ENCODE data around the gene LGALS3BP.

The LGALS3BP gene

DNA sequence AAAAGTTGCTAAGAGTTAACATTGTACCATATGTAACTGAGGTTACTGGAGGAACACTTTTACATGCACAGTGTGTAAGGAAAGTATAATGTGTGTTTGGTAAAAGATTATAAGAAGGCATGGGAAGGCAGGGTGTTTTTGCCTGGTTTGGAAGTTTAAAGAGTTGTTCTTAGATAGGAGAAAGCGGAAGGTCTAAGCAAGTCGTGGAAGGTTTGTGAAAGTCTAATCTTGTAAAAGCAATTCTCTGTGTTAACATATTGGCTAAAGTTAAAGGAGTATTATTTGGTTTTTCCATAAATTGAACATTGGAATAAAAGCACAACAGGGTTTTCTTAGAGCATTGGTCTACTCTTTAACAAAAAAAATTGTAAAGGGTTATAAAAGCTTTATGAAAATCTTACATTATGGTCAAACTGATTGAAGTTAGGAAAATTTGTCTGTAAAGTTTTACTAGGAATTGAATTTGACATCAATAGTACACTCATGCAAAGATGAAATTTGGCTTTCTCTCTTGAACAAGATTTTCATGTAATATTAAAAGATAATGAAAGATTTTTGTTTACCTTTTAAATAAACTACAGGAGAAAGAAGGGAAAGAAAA lies 34.5 kb upstream of the LGALS3BP start:
- no peak for DNase-seq

DNA sequence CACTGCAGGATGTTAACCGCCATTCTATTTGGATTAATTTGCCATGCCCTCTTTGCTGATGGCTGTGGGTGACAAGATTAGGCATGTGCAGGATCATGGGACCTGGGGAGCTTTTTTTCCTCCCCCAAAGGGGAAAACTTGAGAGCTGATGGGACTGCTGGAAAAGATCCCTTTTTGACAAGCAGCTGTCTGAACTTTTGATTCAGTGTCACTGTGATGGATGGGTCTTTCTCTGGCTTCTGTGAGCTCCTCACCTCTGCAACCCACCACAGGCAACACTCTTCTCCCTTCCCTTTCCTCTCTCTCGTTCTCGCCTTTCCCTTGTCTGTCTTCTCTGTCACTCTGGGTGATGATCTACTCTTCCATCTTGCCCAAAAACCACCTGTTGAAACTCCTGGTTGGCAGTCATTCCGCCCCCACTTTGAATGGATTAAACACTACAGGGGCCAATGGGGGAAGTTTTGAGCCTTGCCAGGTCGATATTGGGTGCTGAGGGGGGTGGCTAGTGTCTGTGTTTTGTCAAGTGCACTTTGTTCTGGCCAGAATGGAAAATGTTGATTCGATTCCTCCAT lies 32.9 kb upstream of the LGALS3BP start:
- DNase-seq, result no peak

DNA sequence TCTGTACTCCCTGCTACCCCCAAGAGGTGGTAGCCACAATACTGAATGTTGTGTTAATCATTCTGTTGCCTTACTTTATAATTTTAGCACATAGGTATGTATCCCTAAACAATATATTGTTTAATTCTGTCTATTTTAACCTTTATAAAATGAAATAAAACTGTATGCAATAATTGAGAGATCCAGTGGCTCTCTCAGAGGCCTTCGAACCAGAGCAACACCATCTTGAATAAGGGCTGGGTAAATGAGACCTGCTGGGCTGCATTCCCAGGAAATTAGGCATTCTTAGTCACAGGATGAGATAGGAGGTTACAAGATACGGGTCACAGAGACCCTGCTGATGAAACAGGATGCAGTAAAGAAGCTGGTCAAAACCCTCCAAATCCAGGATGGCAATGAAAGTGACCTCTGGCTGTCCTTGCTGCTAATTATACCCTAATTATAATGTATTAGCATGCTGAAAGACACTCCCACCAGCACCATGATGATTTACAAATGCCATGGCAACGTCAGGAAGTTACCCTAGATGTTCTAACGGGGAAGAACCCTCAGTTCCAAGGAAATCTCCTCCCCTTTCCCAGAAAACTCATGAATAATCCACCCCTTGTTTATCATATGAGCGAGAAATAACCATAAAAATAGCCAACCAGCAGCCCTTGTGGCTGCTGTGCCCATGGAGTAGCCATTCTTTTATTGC lies 31.9 kb upstream of the LGALS3BP start:
- DNase-seq, result no peak

- no peak for DNase-seq
Measured at GRCh38 chr17:79010304-79010646, 30.6 kb upstream of the LGALS3BP start.

DNA sequence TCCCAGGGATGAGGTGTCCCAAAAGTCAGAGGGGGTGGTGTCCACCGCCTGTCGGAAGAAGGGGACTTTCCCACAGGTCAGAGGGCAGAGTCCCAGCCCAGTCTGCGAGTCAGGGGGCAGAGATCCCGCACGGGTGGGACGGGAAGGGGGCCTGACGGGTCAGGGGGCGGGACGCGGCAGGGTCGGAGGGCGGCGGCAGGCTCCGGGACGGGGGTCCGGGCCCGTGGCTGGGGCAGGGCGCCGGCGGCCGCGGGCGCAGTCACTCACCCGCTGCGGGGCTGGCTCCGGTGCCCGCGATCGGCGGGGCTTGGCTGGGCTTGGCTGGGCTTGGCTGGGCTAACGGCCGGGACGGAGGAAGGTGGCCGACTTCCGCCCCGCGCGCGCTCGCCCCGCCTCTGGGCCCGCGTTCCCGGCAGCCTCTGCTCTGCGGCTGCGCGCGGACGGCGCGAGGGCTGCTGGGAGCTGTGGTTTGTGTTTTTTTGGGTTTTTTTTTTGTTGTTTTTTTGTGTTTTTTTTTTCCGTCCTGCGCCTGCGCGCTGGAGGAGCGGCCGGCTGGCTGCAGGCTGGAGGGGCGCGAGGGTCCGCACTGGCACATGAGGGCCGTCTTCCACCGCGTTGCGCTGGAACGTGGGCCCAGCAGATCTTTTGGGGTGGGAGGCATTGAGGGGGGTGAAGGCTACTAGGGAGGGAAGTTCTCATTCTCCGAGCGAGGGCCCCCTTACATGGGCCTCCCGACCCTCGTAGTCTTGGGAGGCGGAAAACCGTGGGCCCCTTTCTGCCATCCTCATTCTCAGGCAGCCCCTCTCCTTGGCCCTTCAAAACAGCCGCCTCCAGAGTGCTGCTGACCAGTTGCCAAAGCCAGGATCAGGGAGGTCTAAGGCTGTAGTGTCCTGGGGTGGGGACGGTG lies 29.9 kb upstream of the LGALS3BP start, which contains the start of gene CANT1:
Gene CANT1, minus strand, starts transcription at position 368 of the 907 bp plus-strand sequence. CDS start 12,142 bp downstream, outside the sequence.
- DNase-seq, result peak; percentile 75

DNA sequence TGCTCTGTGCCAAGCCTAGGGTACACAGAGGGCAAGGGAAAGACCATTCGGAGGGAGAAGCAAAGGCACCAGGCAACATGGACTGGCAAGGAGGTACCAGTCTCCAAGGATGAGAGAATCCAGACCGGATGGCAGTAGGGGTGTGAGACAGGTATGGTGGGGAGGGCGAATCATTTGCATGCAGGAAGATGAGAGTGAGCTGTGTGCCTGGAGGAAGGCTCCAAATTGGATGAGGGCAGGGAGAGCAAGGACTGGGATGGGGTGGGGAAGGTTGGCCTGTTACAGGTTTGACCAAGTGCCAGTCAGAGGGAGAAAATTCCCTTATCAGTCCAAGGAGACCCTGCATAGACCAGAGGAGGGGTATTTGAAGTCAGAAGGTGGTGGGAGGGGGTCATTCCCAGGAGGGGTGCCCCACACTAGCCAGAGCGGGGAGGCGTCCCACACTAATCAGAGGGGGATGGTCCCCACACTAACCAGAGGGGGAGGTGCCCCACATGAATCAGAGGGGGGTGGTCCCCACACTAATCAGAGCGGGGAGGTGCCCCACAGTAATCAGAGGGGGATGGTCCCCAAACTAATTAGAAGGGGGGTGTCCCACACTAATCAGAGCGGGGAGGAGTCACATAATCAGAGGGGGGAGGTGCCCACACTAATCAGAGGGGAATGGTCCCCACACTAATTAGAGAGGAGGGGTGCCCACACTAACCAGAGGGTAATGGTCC lies 29.1 kb upstream of the LGALS3BP start:
- DNase-seq, result no peak

DNA sequence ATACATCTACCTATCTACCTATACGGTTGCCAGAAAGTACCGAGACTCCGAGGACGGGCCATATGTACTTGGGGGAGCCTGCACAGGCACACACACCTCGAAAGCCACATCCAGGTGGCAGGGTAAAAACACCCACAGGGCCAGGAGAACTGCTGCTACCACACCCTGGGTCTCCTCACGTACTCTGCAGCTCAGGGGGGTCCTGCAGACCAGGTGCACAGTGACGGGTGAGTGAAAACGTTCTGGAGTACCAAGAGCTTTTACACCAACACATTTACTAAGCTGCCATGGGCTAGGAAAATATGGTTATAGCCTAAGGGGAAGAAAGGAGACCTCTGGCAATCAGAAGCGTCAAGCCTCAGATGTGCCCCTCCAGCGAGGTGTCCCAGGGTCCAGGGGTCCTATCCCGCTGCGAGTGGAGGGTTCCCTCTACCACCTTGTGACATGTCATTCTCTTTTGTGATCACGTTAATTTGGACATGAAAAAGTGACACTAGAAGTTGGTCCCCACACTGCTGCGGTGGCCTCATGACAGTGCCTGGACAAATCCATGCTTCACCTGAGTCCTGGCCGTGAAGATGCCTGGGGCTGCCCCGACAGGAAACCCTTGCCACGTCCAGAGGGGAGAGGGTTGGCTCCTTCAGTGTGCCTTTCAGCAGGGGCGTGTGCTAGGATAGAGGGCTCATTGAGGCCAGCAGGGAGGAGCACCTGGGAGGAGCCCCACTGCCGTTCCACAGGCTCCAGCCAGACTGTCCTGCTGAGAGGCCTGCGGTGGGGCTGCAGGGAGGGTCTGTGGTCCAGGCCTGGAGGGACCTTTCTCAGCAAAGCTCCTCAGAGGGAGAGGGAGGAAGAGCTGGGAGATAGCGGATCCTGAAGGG lies 28.0 kb upstream of the LGALS3BP start:
- DNase-seq, result no peak

DNA sequence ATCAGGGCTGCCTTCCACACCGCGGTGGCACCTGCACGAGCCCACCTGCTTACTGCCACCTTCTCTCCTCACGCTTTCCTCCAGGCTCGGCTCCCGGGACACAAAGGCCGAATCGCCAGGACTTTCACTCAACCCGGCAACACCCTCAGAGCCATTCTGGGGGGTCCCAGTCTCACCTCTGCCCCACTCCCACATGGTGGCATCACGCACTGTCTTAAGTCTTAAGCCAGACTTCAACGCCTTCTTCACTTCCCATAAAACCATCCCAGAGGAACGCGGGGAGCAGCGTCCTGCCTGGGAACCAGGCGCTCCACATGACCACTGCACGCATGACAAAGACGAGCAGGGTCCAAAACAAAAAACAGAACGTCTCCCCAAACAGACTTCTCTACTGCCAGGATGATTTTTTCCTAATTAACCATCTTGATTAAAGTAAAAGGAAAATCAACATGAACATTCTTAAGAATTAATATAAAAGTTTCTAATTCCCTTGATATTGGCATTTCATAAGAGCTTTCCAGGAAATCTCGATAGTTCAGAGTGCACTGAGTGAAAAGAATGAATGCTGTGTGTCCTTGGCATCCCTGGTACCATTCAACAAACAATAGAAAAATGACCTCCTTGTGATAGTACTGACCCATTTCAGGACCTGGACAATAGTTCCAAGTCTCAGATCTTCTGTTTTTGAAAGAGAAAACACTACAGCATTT lies 27.2 kb upstream of the LGALS3BP start:
- no peak for DNase-seq

GRCh38 chr17:79006046-79006445 lies 26.3 kb upstream of the LGALS3BP start:
- DNase-seq, result no peak

DNA sequence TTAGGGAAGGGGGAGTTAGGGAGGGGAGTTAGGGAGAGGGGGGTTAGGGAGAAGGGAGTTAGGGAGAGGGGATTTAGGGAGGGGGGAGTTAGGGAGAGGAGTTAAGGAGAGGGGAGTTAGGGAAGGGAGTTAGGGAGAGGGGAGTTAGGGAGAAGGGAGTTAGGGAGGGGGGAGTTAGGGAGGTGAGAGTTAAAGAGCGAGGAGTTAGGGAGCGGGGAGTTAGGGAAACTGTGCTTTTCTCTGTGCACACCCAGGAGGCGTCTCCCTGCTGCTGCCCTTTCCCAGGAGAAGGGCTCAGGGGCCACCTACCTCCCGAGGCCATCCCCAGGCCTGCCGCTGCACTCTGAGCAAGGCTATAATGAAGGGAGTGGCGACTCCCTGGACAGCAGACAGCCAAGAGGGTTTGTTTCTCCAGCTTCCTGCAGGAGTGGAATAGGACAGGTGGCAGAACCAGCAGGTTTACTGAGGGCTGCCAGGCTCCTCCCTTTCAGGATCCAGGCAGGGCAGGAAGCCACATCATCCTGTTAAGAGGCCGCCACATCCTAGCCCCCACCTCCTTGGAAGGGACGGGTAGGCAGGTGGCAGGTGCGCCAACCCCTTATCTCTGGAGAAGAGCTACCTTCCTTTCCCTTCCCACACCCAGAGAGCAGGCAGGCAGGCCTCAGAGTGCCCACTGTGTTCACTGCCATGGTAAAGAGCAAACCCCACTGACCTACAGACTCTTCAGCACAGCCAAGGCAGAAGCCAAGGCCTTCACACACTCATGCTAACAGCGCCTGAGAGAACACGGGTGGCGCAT lies 25.5 kb upstream of the LGALS3BP start:
- DNase-seq, result no peak

DNA sequence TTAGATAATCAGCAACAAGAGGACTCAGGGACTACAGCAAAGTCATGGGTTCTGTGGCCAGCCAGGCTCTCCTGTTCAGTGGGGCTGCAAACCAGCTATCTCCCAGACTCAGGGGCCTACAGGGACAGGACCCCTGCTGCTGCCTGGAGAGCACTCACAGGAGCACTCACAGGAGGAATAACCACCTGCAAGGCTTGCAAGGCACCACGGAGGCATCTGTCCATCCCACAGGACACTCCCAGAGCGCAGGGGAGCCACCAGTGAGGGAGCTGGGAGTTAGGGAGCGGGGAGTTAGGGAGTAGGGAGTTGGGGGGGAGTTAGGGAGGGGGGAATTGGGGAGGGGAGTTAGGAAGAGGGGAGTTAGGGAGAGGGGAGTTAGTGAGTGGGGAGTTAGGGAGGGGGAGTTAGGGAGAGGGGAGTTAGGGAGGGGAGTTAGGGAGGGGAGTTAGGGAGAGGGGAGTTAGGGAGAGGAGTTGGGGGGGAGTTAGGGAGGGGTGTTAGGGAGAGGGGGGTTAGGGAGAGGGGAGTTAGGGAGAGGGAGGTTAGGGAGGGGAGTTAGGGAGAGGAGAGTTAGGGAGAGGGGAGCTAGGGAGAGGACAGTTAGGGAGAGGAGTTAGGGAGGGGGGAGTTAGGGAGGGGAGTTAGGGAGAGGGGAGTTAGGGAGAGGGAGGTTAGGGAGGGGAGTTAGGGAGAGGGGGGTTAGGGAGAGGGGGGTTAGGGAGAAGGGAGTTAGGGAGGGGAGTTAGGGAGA lies 24.1 kb upstream of the LGALS3BP start:
- no peak for DNase-seq

DNA sequence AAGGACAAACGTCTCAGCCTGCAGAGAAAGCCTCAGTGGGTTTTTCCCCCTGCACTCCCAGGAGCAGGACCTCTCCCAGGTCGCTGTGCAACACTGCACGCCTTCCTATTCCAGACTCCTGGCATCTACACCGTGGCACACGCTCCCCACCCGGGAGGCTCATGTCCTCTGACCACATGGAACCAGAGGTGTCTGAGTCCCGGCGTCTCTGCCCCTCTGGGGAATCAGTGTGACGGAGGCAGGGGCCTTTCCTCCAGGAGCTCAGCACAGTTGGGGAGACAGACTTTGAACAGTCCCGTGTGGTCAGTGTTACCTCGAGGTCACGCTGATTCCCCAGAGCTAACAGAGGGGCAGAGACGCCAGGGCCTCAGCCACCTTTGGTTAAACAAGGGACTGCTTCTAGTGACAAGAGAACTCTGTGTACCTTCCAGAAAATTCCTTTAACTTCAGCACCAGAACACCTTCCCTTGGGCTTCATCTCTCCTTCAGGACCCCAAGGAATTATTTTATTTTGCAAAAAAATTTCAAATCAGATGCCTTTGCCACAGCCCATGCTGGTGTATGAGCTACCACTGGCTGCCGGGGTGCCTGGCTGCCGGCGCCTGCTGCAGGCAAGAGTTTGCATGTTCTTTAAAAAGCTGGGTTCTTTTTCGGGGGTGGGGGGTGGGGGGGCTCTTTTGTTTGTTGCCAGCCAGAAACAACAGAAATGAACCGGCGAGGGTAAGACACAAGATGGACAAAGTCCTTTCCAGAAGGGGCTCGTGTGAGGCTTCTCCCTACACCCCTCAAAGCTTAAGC lies 23.3 kb upstream of the LGALS3BP start:
- no peak for DNase-seq

DNA sequence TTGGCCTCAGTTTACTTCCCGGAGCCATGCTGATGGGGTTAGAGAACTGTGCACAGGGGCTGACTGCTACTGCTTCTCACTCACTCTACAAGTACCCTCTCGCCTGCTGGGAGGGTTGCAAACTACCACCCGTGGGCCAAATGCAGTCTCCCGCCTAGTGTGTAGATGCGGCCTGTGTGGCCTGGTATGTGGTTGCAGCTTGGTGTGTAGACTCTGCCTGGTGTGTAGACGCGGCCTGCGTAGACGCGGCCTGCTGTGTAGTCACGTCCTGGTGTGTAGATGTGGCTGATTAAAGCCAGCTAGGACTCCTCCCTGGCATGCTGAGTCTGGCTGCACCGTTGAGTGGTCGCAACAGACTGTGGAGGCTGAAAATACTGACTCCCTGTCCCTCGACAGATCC lies 22.6 kb upstream of the LGALS3BP start:
- no peak for DNase-seq

- DNase-seq, result no peak
Measured at GRCh38 chr17:79001190-79002020, 21.7 kb upstream of the LGALS3BP start.

GRCh38 chr17:79000396-79001189 lies 20.9 kb upstream of the LGALS3BP start:
- no peak for DNase-seq

DNA sequence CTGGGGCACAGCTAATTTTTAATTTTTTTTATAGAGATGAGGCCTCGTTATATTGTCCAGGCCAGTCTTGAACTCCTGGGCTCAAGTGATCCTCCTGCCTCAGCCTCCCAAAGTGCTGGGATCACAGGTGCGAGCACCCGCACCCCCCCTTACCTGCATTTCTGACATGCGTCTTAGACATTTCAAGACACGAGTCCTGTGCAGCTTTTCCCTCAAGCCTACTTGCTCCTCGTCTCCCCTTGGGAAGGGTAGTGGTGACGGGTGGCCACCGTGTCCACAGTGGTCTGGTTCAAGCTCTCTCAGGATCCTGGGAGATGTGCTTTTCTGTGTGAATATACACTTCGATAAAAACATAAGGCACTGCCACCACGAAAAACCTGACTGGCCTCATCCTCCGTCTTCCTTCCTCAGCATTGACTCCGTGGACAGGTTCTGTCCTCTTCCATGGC lies 20.2 kb upstream of the LGALS3BP start:
- DNase-seq, result no peak
